Mesenteric fat pad (tissue), 1 donor: ENCODE results near the gene IL25. TPM values are rescaled to one million over a fixed set of nuclear protein-coding genes. Genes with fewer than 3 reads are reported as not detected.
"Not testable (repeated sequence)": the region's sequence is repeated elsewhere in the genome, so short reads cannot be mapped to it uniquely, and the experiment has no call there.

ENCODE experiments used
- DNase-seq: peaks from one replicate; pipeline ENCODE4 v3.0.0-alpha.2; 2020; ENCODE audit warnings: low spot score
- total RNA-seq: library from RNA; stranded (reverse); fragmentation: NEBNext Ultra II Directional; extraction: Animal tissue kit (Norgen Biotek cat#: 25700); gene quantifications from one replicate; pipeline ENCODE4 v1.2.1, GENCODE V29; 2021
- donor health status: DM: yes; HTN: yes; CAD: no.

Gene IL25
- total RNA-seq, 1 donor from 2014 or later: not detected

DNA sequence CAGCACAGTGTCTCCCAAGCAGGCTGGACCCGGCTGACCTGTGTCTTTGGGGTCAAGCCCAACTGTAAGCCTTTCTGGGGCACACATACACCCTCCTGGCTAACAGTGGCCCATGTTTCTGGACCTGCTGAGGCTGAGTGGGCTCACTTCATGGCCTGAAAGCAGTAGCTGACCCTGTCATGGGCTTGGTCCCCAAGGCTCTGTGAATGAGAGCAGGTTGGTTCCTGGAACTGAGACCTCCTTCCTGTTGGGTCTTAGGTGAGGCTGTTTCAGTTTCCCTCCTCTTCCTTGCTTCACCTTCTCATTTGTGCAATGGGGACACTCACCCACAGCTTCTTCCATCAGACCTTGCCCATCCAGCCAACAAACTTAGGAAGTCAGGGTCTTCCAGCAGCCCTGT is 744 bp upstream of the IL25 start:
- DNase-seq: no peak

- DNase-seq: no peak
Observed at GRCh38 chr14:23373041-23373440, 432 bp downstream of the IL25 start.

DNA sequence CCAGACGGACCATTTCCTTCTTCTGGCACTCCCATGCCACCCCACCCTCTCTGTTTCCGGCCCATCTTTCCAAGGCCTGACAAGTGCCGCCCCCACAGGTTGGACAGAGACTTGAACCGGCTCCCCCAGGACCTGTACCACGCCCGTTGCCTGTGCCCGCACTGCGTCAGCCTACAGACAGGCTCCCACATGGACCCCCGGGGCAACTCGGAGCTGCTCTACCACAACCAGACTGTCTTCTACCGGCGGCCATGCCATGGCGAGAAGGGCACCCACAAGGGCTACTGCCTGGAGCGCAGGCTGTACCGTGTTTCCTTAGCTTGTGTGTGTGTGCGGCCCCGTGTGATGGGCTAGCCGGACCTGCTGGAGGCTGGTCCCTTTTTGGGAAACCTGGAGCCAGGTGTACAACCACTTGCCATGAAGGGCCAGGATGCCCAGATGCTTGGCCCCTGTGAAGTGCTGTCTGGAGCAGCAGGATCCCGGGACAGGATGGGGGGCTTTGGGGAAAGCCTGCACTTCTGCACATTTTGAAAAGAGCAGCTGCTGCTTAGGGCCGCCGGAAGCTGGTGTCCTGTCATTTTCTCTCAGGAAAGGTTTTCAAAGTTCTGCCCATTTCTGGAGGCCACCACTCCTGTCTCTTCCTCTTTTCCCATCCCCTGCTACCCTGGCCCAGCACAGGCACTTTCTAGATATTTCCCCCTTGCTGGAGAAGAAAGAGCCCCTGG is 3.1 kb downstream of the IL25 start:
- DNase-seq: no peak

- DNase-seq: no peak
Observed at GRCh38 chr14:23376482-23377197, 4.0 kb downstream of the IL25 start, which contains the start of gene CMTM5. Gene CMTM5 (plus strand): TSS chr14:23377046. CDS start chr14:23377252, 206 bp downstream.

- no peak for DNase-seq
Observed at GRCh38 chr14:23377198-23377550, 4.6 kb downstream of the IL25 start.

- no peak for DNase-seq
Observed at GRCh38 chr14:23377573-23378563, 5.3 kb downstream of the IL25 start.

GRCh38 chr14:23378612-23379220 is 6.1 kb downstream of the IL25 start:
- DNase-seq: no peak

- no peak for DNase-seq
Observed at GRCh38 chr14:23379366-23380196, 7.0 kb downstream of the IL25 start.

DNA sequence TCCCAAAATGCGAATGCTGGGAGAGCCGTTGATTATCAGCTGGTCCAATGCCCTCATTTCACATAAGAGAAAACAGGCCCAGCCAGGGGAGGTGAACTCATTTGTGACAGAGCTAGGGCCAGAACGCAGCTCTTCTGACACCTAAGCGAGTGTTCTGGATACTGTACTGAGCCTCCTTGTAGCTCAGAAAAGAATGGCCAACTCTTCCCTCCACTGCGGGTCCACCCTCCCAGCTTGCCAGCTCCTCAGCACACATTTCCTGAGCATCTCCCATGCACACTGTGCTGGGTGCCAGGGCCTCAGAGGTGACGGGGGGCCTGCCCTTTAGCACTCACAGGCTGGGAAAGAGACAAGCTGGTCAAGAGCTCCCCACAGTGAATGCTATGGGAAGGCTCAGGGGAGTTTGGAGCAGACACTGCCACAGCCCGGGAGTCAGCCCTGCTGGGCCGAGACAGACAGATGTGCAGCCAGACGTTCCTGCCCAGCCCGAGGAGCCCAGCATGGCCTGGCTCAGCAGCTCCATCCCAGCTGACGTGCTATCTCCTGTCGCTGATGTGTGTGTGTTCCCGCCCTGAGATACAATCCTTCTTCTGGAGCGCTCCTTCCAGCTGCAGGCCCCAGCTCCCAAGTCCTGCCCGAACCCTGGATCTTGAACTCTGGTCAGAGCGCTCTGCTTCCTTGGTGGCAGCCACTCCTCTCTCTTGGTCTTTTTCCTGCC is 7.7 kb downstream of the IL25 start:
- no peak for DNase-seq

- no peak for DNase-seq
Observed at GRCh38 chr14:23380976-23381375, 8.4 kb downstream of the IL25 start.

DNA sequence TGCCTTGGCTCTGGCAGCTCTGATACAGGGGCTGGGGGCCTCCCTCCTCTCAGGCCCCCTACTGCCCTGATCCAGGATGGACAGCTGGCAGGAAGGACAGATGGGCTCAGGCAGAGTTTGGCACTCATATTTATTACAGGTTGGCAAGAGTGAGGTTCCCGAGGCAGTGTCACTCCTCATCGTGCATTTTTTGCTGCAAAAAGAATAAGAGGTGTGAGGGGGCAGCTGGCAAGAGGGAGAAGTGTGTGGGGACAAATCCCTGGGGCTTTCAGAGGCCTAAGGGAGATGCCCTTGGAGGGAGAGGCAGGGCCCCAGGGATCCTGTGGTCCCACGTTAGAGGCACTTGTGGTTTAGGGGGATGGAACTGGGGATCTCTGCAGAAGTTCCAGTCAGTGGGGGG is 9.3 kb downstream of the IL25 start:
- DNase-seq: no peak

DNA sequence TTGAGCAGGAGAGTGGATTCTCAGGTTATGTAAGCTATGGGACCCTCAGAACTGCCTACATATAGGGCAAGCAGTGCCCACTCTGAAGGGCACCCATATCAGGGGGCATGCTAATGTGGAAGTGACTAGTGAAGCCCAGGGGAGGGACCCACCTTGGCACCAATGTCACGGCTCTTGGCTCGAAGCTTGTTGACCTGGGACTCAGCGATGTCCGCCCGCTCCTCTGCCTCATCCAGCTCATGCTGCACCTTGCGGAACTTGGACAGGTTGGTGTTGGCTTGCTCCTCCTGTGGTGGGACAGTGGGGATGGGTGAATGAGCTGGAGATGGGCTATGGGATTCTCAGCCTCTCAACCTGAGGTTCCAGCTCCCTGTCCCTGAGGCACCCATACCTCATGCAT is 9.7 kb downstream of the IL25 start:
- no peak for DNase-seq

DNA sequence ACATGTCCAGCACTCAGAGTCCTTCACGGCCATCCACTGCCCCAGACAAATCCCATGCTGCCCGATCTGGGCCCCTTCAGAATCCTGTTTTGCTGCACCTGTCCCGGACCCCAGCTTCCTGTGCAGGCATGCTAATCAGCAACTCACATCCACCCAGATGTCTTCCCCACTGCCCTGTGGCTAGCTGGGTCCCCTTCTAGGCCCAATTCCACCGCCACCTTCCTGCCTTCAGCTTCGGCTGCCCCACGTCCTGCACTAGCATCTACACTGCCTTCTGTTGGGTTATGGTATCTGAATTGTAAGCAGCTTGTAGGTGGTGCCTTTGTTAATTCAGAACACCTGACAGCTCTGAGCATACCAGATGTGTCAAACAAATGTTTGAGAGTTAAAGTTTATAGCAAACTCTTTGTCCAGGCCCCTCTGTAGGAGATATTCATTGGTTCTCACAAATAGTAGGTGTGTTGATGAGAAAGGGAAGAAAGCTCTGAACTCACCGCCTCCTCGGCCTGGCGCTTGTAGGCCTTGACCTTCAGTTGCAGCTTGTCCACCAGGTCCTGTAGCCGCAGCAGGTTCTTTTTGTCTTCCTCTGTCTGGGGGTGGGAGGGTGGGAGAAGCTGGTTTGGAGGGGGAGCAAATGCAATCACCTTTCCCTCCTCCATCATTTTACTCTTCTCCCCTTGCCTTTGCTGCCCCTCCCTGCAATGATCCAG is 10.3 kb downstream of the IL25 start:
- DNase-seq: no peak

- no peak for DNase-seq
Observed at GRCh38 chr14:23384364-23385080, 11.9 kb downstream of the IL25 start.

GRCh38 chr14:23385244-23385641 is 12.6 kb downstream of the IL25 start:
- DNase-seq: no peak

- DNase-seq: no peak
Observed at GRCh38 chr14:23385642-23386265, 13.1 kb downstream of the IL25 start.

GRCh38 chr14:23386266-23386657 is 13.7 kb downstream of the IL25 start:
- DNase-seq: not testable (repeated sequence)

DNA sequence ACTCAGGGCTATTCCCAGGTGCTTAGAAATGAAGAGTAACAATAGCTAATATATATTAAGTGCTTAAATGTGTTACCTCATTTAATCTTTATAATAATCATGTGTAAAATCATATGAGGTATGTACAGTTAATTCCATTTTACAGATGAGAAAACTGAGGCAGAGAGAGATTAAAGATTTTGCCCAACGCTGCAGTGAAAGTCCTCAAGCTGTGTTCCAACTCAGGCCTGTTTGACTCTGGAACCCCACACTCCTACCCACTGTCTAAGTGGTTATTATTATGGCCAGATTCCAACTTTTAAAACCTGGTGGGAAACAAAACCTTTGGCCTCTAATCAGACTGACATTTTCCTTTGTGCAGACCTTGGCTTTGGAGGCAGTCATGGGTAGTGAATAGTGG is 14.4 kb downstream of the IL25 start:
- DNase-seq: no peak
